ENCODE measurements around the gene MOSPD3. TPM values are rescaled to one million over a fixed set of nuclear protein-coding genes. Genes with fewer than 3 reads are reported as not detected.

Gene MOSPD3
- total and polyA plus RNA-seq, 2 of the 13 experiments (the other 11 are each of a cell fraction or from before 2014, with no cell fraction given), result 7.6 to 8.8 TPM

- H4K20me1 ChIP-seq (ENCODE audit: insufficient read depth, low read length), result no peaks in the 10 kb centered on the region
- H2AFZ ChIP-seq (ENCODE audit: low read length), result no peak overlapping the region
- H3K27ac ChIP-seq (ENCODE audit: extremely low read length, insufficient read depth, low read length), result no peak overlapping the region
- H3K79me2 ChIP-seq (ENCODE audit: insufficient read depth, low read length), result no peaks in the 10 kb centered on the region
- H3K9me3 ChIP-seq (ENCODE audit: low read length), result no peaks in the 10 kb centered on the region
- FAIRE-seq (no peak), DNase-seq (ENCODE audit: low spot score) (no peak), ATAC-seq (no peak)
- in situ Hi-C loops (cut with HindIII; ENCODE audit: extremely low pct_ligation_motif_present, low pct_unique_long_range_greater_than_20kb), result no loop called here
- H3K9ac ChIP-seq (ENCODE audit: insufficient read depth, low read depth, low read length), result no peak overlapping the region
- no peak overlapping the region for H3K4me2 ChIP-seq (ENCODE audit: low read depth, low read length)
- peaks cover 33% of the 10 kb centered on the region for H3K4me1 ChIP-seq (ENCODE audit: insufficient read depth, low read length)
- no peaks in the 10 kb centered on the region for H3K36me3 ChIP-seq (replicated peaks in 1 of 2; ENCODE audit: control insufficient read depth in 1 of 2, insufficient read depth in 2 of 2, low read length in 2 of 2)
- no peak overlapping the region for H3K4me3 ChIP-seq (replicated peaks in 1 of 3; ENCODE audit: insufficient read depth in 1 of 3, low read depth in 2 of 3, low read length in 3 of 3)
- 78% methylated on average over 6 of the region's 8 CpGs for WGBS (ENCODE audit: low lambda C conversion rate)
- intact Hi-C loops (cut with micrococcal nuclease; ENCODE audit: unreplicated experiment), result no loop called here
- POLR2A ChIA-PET, result interaction anchor here (1.6 kb wide), 1 partner anchor 21 kb away, joined by 6 read pairs; the partner anchor contains the start of genes FBXO24 and LRCH4
- no TSS peak for BruUV-seq (replicated peaks)
- CTCF ChIA-PET (ENCODE audit: low intra/inter-chr PET ratio, low total read pairs), result no interaction called here
- no peaks in the 10 kb centered on the region for H3K27me3 ChIP-seq (ENCODE audit: control insufficient read depth in 1 of 2, insufficient read depth in 2 of 2, low read length in 2 of 2)
- TF ChIP-seq NFE2L1 (CRISPR knock-in tag; IDR thresholded peaks at IDR 0.05; ENCODE audit: borderline replicate concordance) (no peak), ZNF263 (CRISPR knock-in tag; IDR thresholded peaks at IDR 0.05) (peak; percentile 58; the same call in 1 of the 2 replicates), KMT2B (CRISPR knock-in tag; IDR thresholded peaks at IDR 0.05) (no peak), ZUFSP (CRISPR knock-in tag; IDR thresholded peaks at IDR 0.05; ENCODE audit: borderline replicate concordance) (no peak), ZEB1 (IDR thresholded peaks at IDR 0.05; ENCODE audit: insufficient replicate concordance, low read depth) (no peak), CAMTA2 (CRISPR knock-in tag; IDR thresholded peaks at IDR 0.05; ENCODE audit: borderline replicate concordance) (no peak), SCMH1 (CRISPR knock-in tag; IDR thresholded peaks at IDR 0.05; ENCODE audit: borderline replicate concordance) (no peak), ZNF770 (CRISPR knock-in tag; IDR thresholded peaks at IDR 0.05) (peak; percentile 48; the same call in 1 of the 2 replicates), TFAP4 (IDR thresholded peaks at IDR 0.05; ENCODE audit: borderline replicate concordance, low read depth) (no peak)
Measured at GRCh38 chr7:100607111-100607510, 5.2 kb upstream of the MOSPD3 start.
